Liver (tissue), 9 donors: ENCODE data around the gene RAVER1. TPM values are rescaled to one million over a fixed set of nuclear protein-coding genes. Genes with fewer than 3 reads are reported as not detected.

ENCODE experiments used
- DNase-seq: peaks from one replicate; pipeline ENCODE4 v3.0.0-alpha.2; 2017; ENCODE audit warnings: low spot score
- H3K27ac ChIP-seq, 2 donors: one replicate each; pipeline ENCODE4 v1.7.0; 2013; ENCODE audit warnings: inconsistent platforms in 2 of 2, low read length in 2 of 2, control low read depth in 1 of 2, low read depth in 1 of 2, mild to moderate bottlenecking in 1 of 2
- H3K27me3 ChIP-seq, 4 donors: one replicate each; pipeline versions ENCODE4 v1.6.1 to v1.7.0; 2013; ENCODE audit warnings: low read length in 3 of 4, inconsistent platforms in 1 of 4, mild to moderate bottlenecking in 1 of 4, moderate library complexity in 1 of 4; ENCODE audit not compliant: control insufficient read depth in 4 of 4, insufficient read depth in 4 of 4
- H3K36me3 ChIP-seq, 4 donors: one replicate each; pipeline versions ENCODE4 v1.6.1 to v1.7.0; 2013; ENCODE audit warnings: low read length in 3 of 4, mild to moderate bottlenecking in 3 of 4, low read depth in 1 of 4, moderate library complexity in 1 of 4; ENCODE audit not compliant: control insufficient read depth in 4 of 4, insufficient read depth in 3 of 4
- H3K4me1 ChIP-seq, 4 donors: one replicate each; pipeline versions ENCODE4 v1.6.1 to v1.7.0; 2013; ENCODE audit warnings: low read length in 3 of 4, mild to moderate bottlenecking in 3 of 4, moderate library complexity in 1 of 4; ENCODE audit not compliant: control insufficient read depth in 4 of 4, insufficient read depth in 4 of 4
- H3K4me3 ChIP-seq, 3 donors: one replicate each; pipeline versions ENCODE4 v1.6.1 to v1.7.0; 2013; ENCODE audit warnings: low read length in 3 of 3, control low read depth in 1 of 3, low read depth in 1 of 3, mild to moderate bottlenecking in 1 of 3
- H3K9ac ChIP-seq, 2 donors: one replicate each; pipeline ENCODE4 v1.7.0; 2013; ENCODE audit warnings: low read length in 2 of 2, mild to moderate bottlenecking in 2 of 2, moderate library complexity in 2 of 2, control low read depth in 1 of 2, low read depth in 1 of 2
- H3K9me3 ChIP-seq, 4 donors: one replicate each; pipeline versions ENCODE4 v1.6.1 to v1.7.0; 2013; ENCODE audit warnings: low read length in 3 of 4; ENCODE audit not compliant: control insufficient read depth in 4 of 4
- ATF3 ChIP-seq: IDR thresholded peaks from 2 replicates; pipeline ENCODE4 v1.6.1; 2016; ENCODE audit warnings: antibody characterized with exemption
- CTCF ChIP-seq: fragments of 150-350 bp; IDR thresholded peaks from 2 replicates; pipeline ENCODE4 v1.5.1; 2017; ENCODE audit warnings: improper control_type of control experiment, low read depth, low read length; ENCODE audit not compliant: missing input control
- EGR1 ChIP-seq, 2 donors: IDR thresholded peaks; 2 replicates each; pipeline ENCODE4 v1.6.1; 2016 to 2018; ENCODE audit warnings: antibody characterized with exemption in 2 of 2, low read depth in 2 of 2
- FOXA1 ChIP-seq: IDR thresholded peaks from 2 replicates; pipeline ENCODE4 v1.6.1; 2016; ENCODE audit warnings: antibody characterized with exemption
- FOXA2 ChIP-seq: IDR thresholded peaks from 2 replicates; pipeline ENCODE4 v1.6.1; 2016; ENCODE audit warnings: antibody characterized with exemption
- GABPA ChIP-seq, 2 donors: IDR thresholded peaks in 1 of 2; conservative IDR thresholded peaks in 1 of 2; 2 replicates each; pipeline ENCODE4 v1.6.1; 2016; ENCODE audit warnings: antibody characterized with exemption in 2 of 2, mild to moderate bottlenecking in 1 of 2, moderate library complexity in 1 of 2
- HNF4A ChIP-seq, 2 donors: conservative IDR thresholded peaks; 2 replicates each; pipeline ENCODE4 v1.6.1; 2016; ENCODE audit warnings: antibody characterized with exemption in 2 of 2, mild to moderate bottlenecking in 2 of 2
- JUND ChIP-seq, 2 donors: IDR thresholded peaks; 2 replicates each; pipeline ENCODE4 v1.6.1; 2016; ENCODE audit warnings: antibody characterized with exemption in 2 of 2
- MAX ChIP-seq: IDR thresholded peaks from 2 replicates; pipeline ENCODE4 v1.6.1; 2016; ENCODE audit warnings: antibody characterized with exemption
- NR2F2 ChIP-seq: IDR thresholded peaks from 2 replicates; pipeline ENCODE4 v1.6.1; 2016; ENCODE audit warnings: antibody characterized with exemption
- RAD21 ChIP-seq, 2 donors: IDR thresholded peaks; 2 replicates each; pipeline ENCODE4 v1.6.1; 2016; ENCODE audit warnings: antibody characterized with exemption in 2 of 2, mild to moderate bottlenecking in 2 of 2
- REST ChIP-seq: IDR thresholded peaks from 2 replicates; pipeline ENCODE4 v1.6.1; 2016; ENCODE audit warnings: antibody characterized with exemption, mild to moderate bottlenecking
- RXRA ChIP-seq, 2 donors: IDR thresholded peaks; 2 replicates each; pipeline ENCODE4 v1.6.1; 2017 to 2018; ENCODE audit warnings: antibody characterized with exemption in 2 of 2, mild to moderate bottlenecking in 1 of 2
- SP1 ChIP-seq: IDR thresholded peaks from 2 replicates; pipeline ENCODE4 v1.6.1; 2018; ENCODE audit warnings: antibody characterized with exemption, mild to moderate bottlenecking
- TAF1 ChIP-seq: conservative IDR thresholded peaks from 2 replicates; pipeline ENCODE4 v1.6.1; 2016; ENCODE audit warnings: antibody characterized with exemption, mild to moderate bottlenecking
- YY1 ChIP-seq: IDR thresholded peaks from 2 replicates; pipeline ENCODE4 v1.6.1; 2016; ENCODE audit warnings: antibody characterized with exemption, mild to moderate bottlenecking
- WGBS: extraction: QIAGEN DNeasy Blood & Tissue Kit; methylation state at CpG from one replicate; pipeline ENCODE4 v1.1.7; 2013; 5-methylcytosine and 5-hydroxymethylcytosine counted together
- polyA plus RNA-seq, 2 donors: library from polyadenylated mRNA; stranded (reverse) in 1 of 2; unstranded in 1 of 2; fragments of 200-250 nt in 1 of 2; fragments of >200 nt in 1 of 2; fragmentation: Nextera tagmentation in 1 of 2; extraction: Ambion mirVana in 1 of 2; gene quantifications; one replicate each; pipeline versions ENCODE4 v1.2.1 to v1.2.3, GENCODE V29; 2013 to 2015
- total RNA-seq, 2 donors: library from RNA; depleted of rRNA; stranded (reverse); fragments of >200 nt; gene quantifications; one replicate each; pipeline ENCODE4 v1.2.3, GENCODE V29; 2014
- donor health status: healthy.
- donor health status: healthy.
- donor health status: healthy.
- donor health status: healthy.
- donor health status: healthy.

Gene RAVER1
- total and polyA plus RNA-seq, 4 donors: 2.1 to 13.6 (median 6.2) TPM

- no peak for TF ChIP-seq MAX
- peak; percentile 32 for TF ChIP-seq SP1
These were observed 2.1 kb upstream of the RAVER1 start (continued) for GRCh38 chr19:10335352-10335985.

- Histone ChIP-seq H3K27me3 (no peaks in the 10 kb centered on the region), H3K4me3 (peak overlapping the region; percentile 77 to 93 (median 84)), H3K27ac (peak overlapping the region; percentile 73 to 95), H3K9me3 (no peaks in the 10 kb centered on the region), H3K36me3 (peaks cover 0 to 6% (median 2%) of the 10 kb centered on the region in 4 donors), H3K9ac (peak overlapping the region; percentile 59 to 62), H3K4me1 (peaks cover 10 to 50% (median 33%) of the 10 kb centered on the region in 4 donors)
- DNase-seq: peak; percentile 97
- peak; percentile 64 for TF ChIP-seq YY1
- peak; percentile 25 to 58 for TF ChIP-seq RAD21 (IDR thresholded peaks at IDR 0.05)
- TF ChIP-seq NR2F2: peak; percentile 84
- TF ChIP-seq REST: peak; percentile 87
- peak; percentile 1 for TF ChIP-seq CTCF
- TF ChIP-seq FOXA2: no peak
- peak in 1 of 2 donors; percentile 32 for TF ChIP-seq HNF4A (conservative IDR thresholded peaks at IDR 0.05)
- peak; percentile 89 for TF ChIP-seq MAX
- TF ChIP-seq GABPA (IDR thresholded peaks at IDR 0.05 in 1 of 2, conservative IDR thresholded peaks at IDR 0.05 in 1 of 2): peak in 1 of 2 donors; percentile 85
- TF ChIP-seq FOXA1: no peak
- peak; percentile 56 to 72 for TF ChIP-seq RXRA (IDR thresholded peaks at IDR 0.05)
- peak; percentile 67 to 74 for TF ChIP-seq EGR1 (IDR thresholded peaks at IDR 0.05; ENCODE audit: low read depth in 2 of 2)
- peak; percentile 91 for TF ChIP-seq SP1
- peak; percentile 38 for TF ChIP-seq TAF1
- no peak for TF ChIP-seq ATF3
- TF ChIP-seq JUND (IDR thresholded peaks at IDR 0.05): no peak
- 13% methylated on average over 59 of the region's 59 CpGs for WGBS
These were observed 1.4 kb upstream of the RAVER1 start for GRCh38 chr19:10334588-10335351.
